NT2/D1 (cell line): ENCODE results near the gene NDFIP1.

Experiments
- SUZ12 ChIP-seq: IDR thresholded peaks from 2 replicates; pipeline ENCODE4 v1.6.1; 2011; ENCODE audit not compliant: insufficient read length, insufficient read depth; ENCODE audit errors: extremely low read depth
- YY1 ChIP-seq: IDR thresholded peaks from 2 replicates; pipeline ENCODE4 v1.6.1; 2011; ENCODE audit not compliant: insufficient read length, insufficient read depth

DNA sequence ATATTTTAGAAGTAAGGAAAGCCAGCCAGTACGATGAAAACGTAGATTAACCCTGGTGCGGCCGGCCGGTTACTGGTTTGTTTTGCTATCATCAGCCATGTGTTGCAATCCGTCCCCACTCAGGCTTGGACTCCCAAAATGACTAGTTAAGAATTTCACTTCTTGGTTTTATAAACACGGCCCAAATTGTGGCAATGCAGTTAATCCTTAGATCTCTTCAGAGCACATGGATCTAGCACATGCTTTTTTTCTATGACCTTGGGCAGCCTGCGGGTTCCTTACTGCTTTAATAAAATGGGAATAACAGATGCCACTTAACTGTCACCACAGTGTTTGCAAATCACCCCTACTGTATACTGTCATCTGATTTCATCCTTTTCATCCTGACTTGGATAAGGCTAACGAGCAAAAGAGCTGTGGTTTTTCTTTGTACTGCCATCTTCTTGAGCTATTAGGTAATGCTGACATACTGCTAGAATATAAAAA, 1.5 kb downstream of the NDFIP1 start:
- TF ChIP-seq YY1, result no peak
- TF ChIP-seq SUZ12, result no peak
